COR-L47 (cell line): Measurements from ENCODE around the gene NF2.
A peak's percentile ranks its signal among the peaks of the same experiment; 100 is the strongest.
"Not testable (repeated sequence)": the region's sequence is repeated elsewhere in the genome, so short reads cannot be mapped to it uniquely, and the experiment has no call there.

Experiments
- DNase-seq: peaks from one replicate; lab custom pipeline; 2025; lab: John Stamatoyannopoulos, UW

Gene NF2

DNA sequence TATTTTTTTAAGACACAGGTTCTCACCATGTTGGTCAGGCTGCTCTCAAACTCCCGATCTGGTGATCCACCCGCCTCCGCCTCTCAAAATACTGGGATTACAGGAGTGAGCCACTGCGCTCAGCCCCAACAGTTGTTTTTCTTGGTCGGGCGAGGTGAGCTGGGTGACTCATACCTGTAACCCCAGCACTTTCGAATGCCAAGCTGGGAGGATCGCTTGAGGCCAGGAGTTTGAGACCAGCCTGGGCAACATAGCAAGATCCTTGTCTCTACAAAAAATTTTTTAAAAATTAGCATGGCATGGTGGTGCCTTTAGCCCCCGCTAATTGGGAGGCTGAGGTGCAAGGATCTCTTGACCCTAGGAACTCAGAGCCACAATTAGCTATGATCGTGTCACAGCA is 7.0 kb upstream of the NF2 start:
- DNase-seq, result no peak

GRCh38 chr22:29597871-29598683 is 5.4 kb upstream of the NF2 start:
- DNase-seq, result not testable (repeated sequence)

DNA sequence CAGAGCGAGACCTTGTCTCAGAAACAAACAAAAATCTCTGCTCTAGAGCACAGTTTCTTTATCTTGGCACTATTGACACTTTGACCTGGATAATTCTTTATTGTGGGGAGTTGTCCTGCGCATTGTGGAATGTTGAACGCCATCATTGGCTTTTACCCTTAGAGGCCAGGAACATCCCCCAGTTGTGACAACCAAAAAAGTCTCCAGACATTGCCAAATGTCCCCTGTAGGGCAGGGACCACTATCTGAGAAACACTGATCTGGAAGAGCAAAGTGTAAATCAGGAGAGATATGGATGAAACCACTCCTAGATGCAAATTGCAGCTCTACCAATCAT is 4.8 kb upstream of the NF2 start:
- no peak for DNase-seq

- no peak for DNase-seq
Measured at GRCh38 chr22:29604076-29604360, 585 bp downstream of the NF2 start.

DNA sequence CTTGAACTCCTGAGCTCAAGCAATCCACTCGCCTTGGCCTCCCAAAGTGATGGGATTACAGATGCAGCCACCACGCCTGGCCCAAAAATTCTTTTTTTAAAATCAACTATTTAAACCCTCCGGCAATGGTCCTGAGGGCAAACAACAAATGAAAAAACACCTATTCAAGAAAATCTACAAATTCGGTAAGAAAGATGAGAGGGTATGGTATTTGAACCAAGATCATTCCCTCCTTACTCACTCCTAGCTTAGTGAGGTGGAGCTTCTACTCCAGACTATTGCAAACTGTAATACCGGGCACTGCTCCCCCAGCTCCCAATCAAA is 2.1 kb downstream of the NF2 start:
- no peak for DNase-seq

DNA sequence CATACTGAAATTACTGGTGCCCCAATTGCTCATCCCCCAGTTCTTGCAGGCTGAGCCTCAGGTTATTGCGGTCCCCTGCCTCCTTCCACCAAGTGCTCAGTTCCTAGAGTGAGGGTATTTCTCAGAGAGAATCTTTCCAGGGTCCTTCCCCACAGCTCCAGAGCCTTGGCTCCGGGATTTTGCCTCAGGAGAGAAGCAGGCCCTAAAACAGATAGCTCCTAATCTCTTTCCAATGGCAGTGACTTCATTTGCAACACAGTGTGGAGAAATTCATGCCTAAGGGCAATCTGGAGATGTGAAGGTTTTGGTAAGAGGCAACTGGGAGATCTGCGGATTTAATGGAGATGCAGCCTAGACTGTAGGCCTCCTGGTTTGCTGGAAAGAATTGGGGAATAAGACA is 2.9 kb downstream of the NF2 start:
- DNase-seq, result no peak

GRCh38 chr22:29607426-29607825 is 4.0 kb downstream of the NF2 start:
- DNase-seq, result no peak

- no peak for DNase-seq
Measured at GRCh38 chr22:29609139-29609538, 5.7 kb downstream of the NF2 start.

GRCh38 chr22:29610780-29611179 is 7.3 kb downstream of the NF2 start:
- DNase-seq, result no peak

GRCh38 chr22:29615705-29616327 is 12.4 kb downstream of the NF2 start:
- DNase-seq, result no peak

- peak; percentile 16 for DNase-seq
Measured at GRCh38 chr22:29617922-29618629, 14.6 kb downstream of the NF2 start.

DNA sequence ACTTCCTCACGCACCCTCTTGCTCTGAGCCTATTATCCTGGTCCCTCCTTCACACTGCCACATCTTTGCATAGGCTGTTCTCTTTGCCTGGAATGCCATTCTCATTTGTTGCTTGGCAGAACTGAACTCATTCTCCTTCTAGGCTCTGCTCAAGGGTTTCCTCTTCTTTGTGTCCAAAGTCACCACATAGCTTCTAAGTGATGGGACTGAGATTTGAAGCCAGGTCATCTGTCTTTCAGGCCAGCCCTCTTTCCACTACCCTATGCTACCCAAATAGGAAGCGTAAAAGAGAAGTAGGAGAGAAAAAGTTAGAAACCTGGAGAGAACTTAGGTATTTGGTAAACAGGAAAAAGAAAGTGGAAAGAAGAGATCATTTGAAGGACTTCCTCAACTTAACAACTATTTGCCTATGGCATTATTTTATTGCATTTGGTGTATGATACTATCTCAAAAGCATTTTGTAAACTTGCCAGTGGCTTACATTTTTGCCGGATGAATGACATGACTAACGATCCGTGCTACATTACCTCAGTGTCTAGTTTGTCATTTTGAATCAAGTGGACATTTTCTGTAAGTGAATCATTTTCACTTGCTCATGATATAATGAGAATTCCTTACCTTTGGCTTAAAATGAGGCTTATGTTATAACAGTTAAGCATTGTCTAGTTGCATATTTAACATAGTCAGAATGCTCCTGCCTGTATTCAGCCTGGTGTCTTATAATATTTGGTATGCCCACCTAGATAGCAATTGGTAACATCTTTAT is 18.5 kb downstream of the NF2 start:
- no peak for DNase-seq

DNA sequence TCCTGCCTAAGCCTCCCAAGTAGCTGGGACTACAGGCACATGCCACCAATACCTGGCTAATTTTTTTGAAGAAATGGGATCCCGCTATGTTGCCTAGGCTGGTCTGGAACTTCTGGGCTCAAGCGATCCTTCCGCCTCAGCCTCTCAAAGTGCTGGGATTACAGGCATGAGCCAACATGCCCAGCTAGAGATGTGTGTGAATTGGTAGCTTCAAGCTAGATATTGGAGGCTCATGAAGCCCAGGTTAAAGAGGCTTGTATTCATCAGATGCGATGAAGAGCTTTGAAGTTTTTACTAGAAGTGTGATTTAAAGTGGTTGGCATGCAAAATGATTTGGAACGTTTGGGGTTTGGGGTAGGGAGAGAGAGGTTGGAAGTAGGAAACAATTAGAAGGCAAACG is 19.6 kb downstream of the NF2 start:
- no peak for DNase-seq

- no peak for DNase-seq
Measured at GRCh38 chr22:29623553-29624169, 20.2 kb downstream of the NF2 start.

DNA sequence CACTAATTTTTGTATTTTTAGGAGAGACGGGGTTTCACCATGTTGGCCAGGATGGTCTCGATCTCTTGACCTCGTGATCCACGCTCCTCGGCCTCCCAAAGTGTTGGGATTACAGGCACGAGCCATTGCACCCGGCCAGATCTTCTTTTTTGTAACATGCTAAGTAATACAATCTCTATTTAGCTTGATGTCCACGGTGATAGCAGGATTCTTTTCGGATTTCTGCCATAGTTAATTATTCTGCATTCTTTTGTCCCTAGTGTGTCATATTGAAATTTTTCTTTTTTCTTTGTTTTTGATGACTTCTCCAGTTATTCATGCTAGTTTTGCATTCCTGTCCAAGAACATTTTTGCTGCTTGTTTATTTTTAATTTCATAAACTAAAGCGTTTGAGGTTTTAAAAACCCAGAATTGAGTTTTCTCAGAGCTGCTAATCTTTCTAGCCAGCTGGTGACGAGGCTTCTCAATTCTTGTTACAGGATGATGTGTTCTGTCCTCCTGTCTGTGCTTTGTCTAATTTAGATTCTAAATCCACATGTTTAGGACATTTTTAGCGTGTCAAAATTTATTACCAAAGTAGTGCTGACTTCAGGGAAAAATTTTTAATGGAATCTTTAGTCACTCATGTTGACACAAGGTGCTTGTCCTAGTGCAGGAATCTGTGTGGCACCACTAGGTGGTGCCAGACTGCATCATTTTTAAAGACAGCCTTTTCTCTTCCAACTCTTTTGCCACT is 21.8 kb downstream of the NF2 start:
- peak; percentile 25 for DNase-seq

- DNase-seq, result no peak
Measured at GRCh38 chr22:29626497-29627195, 23.2 kb downstream of the NF2 start.

DNA sequence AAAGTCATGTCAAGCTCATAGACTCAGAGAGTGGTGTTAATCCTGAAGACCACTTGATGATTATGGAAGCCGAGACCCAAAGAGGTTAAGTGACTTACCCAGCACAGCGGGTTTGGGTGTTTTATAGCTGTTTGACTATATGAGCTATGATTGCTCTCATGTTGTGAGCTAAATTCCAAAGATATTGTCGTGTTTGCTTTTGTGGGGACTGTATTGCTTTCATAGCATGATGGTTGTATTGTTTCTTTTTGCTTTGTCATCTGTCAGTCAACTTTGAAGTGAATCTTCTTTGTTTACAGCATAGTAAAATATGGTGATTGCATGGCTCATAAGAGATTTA is 23.7 kb downstream of the NF2 start:
- no peak for DNase-seq

DNA sequence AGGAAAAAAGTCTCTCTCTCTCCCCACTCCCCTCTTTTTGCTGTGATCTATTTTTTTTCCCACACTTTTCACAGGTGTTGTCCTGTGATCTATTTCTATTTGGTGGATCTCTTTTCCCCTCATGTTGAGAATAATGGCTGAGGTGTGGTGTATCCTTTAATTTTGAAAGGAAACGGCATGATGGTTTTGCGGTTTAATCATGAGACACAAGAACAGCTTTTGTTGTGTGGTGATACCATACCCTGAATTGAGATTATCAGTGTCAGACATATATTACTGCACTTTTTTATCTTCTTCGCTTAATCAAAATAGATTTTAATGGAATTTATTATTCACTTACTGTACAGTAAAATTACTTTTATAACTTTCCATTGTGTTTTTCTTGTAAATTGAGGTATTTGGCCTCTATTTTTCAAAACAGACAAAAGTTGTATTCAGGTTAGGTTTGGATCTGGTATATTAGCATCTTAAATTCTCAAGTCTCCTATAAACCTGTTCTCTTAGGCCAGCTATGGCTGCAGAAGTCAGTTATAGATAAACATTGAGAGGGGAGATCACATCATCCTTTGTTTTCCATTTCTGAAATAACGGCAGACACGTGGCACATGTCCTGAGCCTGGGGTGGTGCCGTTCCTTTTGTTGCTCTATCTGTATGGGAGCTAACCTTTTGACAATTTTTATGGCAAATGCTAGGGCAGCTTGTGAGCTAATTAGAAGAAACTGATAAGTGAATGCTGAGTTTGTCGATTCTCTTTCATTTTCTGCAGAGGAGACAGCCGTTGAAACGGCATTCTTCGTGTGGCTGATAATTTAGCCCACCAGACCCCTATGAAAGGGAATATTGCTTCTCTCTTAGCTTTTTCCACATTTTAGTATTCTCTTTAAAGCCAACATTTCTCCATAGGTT is 25.8 kb downstream of the NF2 start:
- no peak for DNase-seq

GRCh38 chr22:29629903-29630516 is 26.6 kb downstream of the NF2 start:
- no peak for DNase-seq

GRCh38 chr22:29630987-29631386 is 27.6 kb downstream of the NF2 start:
- no peak for DNase-seq
